ENCODE results near the gene LNX2.

DNA sequence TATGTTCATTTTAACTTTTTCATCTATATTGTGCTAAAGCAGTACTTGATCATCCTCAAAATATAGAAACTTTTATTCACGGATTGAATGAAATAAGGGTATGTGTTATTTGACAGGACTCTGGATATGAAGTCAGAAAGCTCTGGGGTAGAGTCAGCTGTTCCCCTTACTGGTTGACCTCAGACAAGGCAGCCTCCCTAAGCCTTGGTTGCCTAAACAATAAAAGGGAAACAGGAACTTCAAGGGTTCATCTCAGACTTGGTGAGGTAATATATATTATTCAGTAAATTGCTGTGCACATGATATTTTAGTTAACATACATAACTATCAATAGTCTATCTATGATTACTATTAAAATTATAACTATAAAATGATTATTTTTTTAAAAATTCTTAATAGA lies 14.9 kb upstream of the LNX2 start:
- TF ChIP-seq, protein P1, sequence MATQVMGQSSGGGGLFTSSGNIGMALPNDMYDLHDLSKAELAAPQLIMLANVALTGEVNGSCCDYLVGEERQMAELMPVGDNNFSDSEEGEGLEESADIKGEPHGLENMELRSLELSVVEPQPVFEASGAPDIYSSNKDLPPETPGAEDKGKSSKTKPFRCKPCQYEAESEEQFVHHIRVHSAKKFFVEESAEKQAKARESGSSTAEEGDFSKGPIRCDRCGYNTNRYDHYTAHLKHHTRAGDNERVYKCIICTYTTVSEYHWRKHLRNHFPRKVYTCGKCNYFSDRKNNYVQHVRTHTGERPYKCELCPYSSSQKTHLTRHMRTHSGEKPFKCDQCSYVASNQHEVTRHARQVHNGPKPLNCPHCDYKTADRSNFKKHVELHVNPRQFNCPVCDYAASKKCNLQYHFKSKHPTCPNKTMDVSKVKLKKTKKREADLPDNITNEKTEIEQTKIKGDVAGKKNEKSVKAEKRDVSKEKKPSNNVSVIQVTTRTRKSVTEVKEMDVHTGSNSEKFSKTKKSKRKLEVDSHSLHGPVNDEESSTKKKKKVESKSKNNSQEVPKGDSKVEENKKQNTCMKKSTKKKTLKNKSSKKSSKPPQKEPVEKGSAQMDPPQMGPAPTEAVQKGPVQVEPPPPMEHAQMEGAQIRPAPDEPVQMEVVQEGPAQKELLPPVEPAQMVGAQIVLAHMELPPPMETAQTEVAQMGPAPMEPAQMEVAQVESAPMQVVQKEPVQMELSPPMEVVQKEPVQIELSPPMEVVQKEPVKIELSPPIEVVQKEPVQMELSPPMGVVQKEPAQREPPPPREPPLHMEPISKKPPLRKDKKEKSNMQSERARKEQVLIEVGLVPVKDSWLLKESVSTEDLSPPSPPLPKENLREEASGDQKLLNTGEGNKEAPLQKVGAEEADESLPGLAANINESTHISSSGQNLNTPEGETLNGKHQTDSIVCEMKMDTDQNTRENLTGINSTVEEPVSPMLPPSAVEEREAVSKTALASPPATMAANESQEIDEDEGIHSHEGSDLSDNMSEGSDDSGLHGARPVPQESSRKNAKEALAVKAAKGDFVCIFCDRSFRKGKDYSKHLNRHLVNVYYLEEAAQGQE (IDR thresholded peaks at IDR 0.05; ENCODE audit: insufficient replicate concordance, low read depth) = no peak
- peak; percentile 47; the same call in 1 of the 2 replicates for TF ChIP-seq SPI1 (IDR thresholded peaks at IDR 0.05; ENCODE audit: borderline replicate concordance, low read depth)
- TF ChIP-seq, protein P2, sequence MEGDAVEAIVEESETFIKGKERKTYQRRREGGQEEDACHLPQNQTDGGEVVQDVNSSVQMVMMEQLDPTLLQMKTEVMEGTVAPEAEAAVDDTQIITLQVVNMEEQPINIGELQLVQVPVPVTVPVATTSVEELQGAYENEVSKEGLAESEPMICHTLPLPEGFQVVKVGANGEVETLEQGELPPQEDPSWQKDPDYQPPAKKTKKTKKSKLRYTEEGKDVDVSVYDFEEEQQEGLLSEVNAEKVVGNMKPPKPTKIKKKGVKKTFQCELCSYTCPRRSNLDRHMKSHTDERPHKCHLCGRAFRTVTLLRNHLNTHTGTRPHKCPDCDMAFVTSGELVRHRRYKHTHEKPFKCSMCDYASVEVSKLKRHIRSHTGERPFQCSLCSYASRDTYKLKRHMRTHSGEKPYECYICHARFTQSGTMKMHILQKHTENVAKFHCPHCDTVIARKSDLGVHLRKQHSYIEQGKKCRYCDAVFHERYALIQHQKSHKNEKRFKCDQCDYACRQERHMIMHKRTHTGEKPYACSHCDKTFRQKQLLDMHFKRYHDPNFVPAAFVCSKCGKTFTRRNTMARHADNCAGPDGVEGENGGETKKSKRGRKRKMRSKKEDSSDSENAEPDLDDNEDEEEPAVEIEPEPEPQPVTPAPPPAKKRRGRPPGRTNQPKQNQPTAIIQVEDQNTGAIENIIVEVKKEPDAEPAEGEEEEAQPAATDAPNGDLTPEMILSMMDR (IDR thresholded peaks at IDR 0.05; ENCODE audit: insufficient read depth, low read length) = no peak
- no peak for TF ChIP-seq POLR2AphosphoS5 (IDR thresholded peaks at IDR 0.05; ENCODE audit: low read depth)

All from HL-60 (cell line).